Thymus (tissue), 11 donors: ENCODE measurements around the gene CYP26B1. TPM values are rescaled to one million over a fixed set of nuclear protein-coding genes. Genes with fewer than 3 reads are reported as not detected.

Source experiments
- DNase-seq, 9 donors: peaks; one replicate each; pipeline ENCODE4 v3.0.0-alpha.2; 2013; ENCODE audit warnings: low spot score in 9 of 9, low read depth in 6 of 9, missing footprints in 1 of 9
- H3K27ac ChIP-seq, 2 donors: one replicate each; pipeline ENCODE4 v1.5.1; 2013; ENCODE audit warnings: control low read depth in 1 of 2, low read depth in 1 of 2, low read length in 1 of 2, mild to moderate bottlenecking in 1 of 2, moderate library complexity in 1 of 2
- H3K27me3 ChIP-seq, 2 donors: one replicate each; pipeline ENCODE4 v1.5.1; 2013; ENCODE audit warnings: low read length in 1 of 2; ENCODE audit not compliant: control insufficient read depth in 2 of 2, insufficient read depth in 1 of 2
- H3K36me3 ChIP-seq, 2 donors: one replicate each; pipeline ENCODE4 v1.5.1; 2013; ENCODE audit warnings: low read length in 1 of 2, mild to moderate bottlenecking in 1 of 2, moderate library complexity in 1 of 2; ENCODE audit not compliant: control insufficient read depth in 2 of 2, insufficient read depth in 2 of 2
- H3K4me1 ChIP-seq, 2 donors: one replicate each; pipeline ENCODE4 v1.5.1; 2013; ENCODE audit warnings: low read length in 2 of 2; ENCODE audit not compliant: control insufficient read depth in 2 of 2, insufficient read depth in 2 of 2
- H3K4me3 ChIP-seq, 2 donors: one replicate each; pipeline ENCODE4 v1.5.1; 2013; ENCODE audit warnings: low read length in 2 of 2, control low read depth in 1 of 2, mild to moderate bottlenecking in 1 of 2
- H3K9me3 ChIP-seq, 2 donors: one replicate each; pipeline ENCODE4 v1.5.1; 2013; ENCODE audit warnings: low read length in 1 of 2, mild to moderate bottlenecking in 1 of 2; ENCODE audit not compliant: control insufficient read depth in 2 of 2, insufficient read depth in 1 of 2
- WGBS: extraction: QIAGEN DNeasy Blood & Tissue Kit; methylation state at CpG from one replicate; pipeline ENCODE4 v1.1.7; 2013; 5-methylcytosine and 5-hydroxymethylcytosine counted together
- polyA plus RNA-seq: library from polyadenylated mRNA; stranded (reverse); fragments of 200-250 nt; gene quantifications from one replicate; pipeline ENCODE4 v1.2.3, GENCODE V29; 2013
- total RNA-seq: library from RNA; stranded (reverse); fragments of 120-200 nt; gene quantifications from one replicate; pipeline ENCODE4 v1.2.4, GENCODE V29; 2013
- donor health status: healthy.

The CYP26B1 gene
- total and polyA plus RNA-seq, 2 donors = 5.6 to 10.3 TPM

DNA sequence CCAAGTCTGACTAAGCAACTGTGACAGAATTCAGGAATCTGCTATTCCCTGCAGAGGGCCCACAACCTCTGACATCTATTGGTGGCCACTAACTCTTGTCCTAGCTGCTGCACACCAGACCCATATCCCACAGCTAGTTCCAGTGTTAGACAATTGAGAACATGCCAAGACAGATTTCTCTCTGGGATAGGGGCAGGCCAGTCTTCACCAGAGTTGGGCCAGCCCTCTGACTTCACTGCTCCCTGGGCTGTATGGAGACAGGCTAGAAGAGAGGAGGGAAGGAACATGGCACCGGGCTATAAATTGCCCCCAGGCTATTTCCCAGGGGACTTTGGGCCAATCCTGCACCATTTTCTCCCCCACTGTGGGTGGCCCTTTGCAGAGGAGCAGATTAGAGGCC lies 32.7 kb upstream of the CYP26B1 start:
- H3K27me3 ChIP-seq = no peaks in the 10 kb centered on the region
- no peak overlapping the region for H3K27ac ChIP-seq
- no peaks in the 10 kb centered on the region for H3K36me3 ChIP-seq
- H3K4me3 ChIP-seq = no peak overlapping the region
- H3K4me1 ChIP-seq = no peaks in the 10 kb centered on the region
- 91% methylated on average over 1 of the region's 1 CpG for WGBS
- H3K9me3 ChIP-seq = no peaks in the 10 kb centered on the region
- no peak for DNase-seq

GRCh38 chr2:72178551-72178950 lies 30.9 kb upstream of the CYP26B1 start:
- 97% methylated on average over 2 of the region's 2 CpGs for WGBS
- Histone ChIP-seq H3K4me3 (no peak overlapping the region), H3K4me1 (no peaks in the 10 kb centered on the region), H3K27ac (no peak overlapping the region), H3K9me3 (no peaks in the 10 kb centered on the region), H3K36me3 (no peaks in the 10 kb centered on the region), H3K27me3 (no peaks in the 10 kb centered on the region)
- DNase-seq = no peak

DNA sequence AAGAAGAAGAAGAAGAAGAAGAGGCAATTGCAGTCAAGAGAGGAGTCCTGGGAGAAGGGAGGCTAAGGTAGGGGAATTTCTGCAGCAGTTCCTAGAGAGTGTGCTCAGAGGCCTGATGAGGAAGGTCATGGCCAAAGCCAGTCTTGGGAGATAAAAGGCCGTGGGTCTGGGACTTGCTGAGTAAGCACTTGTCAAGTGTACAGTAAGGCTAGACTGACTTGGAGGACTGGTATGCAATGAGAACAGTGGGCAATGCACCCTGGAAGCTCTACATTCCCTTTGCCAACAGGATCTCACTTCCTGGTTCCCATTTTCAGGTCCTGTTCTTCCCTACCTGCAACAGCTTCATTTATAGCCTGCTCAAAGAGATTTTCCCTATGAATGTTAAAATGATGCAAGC lies 28.6 kb upstream of the CYP26B1 start:
- H3K4me3 ChIP-seq = no peak overlapping the region
- H3K27me3 ChIP-seq = no peaks in the 10 kb centered on the region
- no peaks in the 10 kb centered on the region for H3K9me3 ChIP-seq
- no peak overlapping the region for H3K27ac ChIP-seq
- no peaks in the 10 kb centered on the region for H3K4me1 ChIP-seq
- no peaks in the 10 kb centered on the region for H3K36me3 ChIP-seq
- 93% methylated on average over 1 of the region's 1 CpG for WGBS
- no peak for DNase-seq

DNA sequence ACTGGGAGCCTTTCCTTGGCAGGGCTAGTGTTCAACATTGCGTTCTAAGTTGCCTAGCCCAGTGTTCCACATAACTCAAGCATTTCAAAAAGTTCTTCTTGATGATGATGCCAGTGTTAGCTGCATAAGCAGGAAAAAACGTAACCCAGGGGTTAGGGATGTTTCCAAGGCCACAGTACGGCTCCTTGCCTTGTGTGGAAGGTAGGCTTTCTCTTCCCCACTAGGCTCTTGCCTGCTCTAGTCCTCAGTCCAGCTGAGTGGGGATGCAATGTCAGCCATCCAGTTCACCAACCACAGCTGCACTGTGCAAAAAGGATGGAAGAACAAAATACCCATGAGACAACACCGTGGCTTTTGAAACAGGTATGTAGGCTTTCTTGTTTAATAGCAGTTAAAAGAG lies 28.0 kb upstream of the CYP26B1 start:
- 93% methylated on average over 4 of the region's 4 CpGs for WGBS
- H3K4me1 ChIP-seq = no peaks in the 10 kb centered on the region
- H3K36me3 ChIP-seq = no peaks in the 10 kb centered on the region
- no peaks in the 10 kb centered on the region for H3K9me3 ChIP-seq
- no peaks in the 10 kb centered on the region for H3K27me3 ChIP-seq
- no peak overlapping the region for H3K4me3 ChIP-seq
- H3K27ac ChIP-seq = no peak overlapping the region
- no peak for DNase-seq

DNA sequence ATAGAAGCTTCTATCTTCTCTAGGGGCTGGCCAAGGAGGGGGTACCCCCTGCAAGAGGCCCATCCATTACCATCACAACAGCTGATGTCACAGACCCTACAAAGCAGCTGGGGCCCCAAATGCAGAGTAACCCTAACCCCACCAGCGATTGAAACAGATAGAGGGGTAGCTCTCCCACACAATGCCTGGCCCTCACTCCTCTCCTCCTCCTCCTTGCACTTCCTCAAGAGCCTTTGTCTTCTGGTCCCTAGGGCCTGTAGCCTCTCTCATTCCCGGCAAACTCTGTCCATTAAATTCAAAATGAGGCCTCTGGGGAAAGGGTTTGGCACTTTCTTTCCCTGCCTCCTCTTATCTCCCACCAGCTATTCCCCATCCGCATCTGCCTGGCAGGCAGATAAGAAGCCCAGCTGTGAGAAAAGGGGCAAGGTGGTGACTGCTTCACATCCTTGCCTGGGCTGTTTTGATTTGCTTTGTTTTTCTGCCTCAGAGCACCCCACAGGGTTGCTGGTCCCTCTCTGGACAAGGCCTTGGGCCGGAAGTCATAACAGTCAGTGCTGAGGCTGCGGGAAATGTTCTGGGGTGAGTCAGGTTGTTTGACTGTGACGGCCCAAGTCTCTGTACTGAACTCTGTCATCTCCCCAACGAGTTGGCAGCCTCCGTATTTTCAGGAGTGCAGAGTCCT lies 26.1 kb upstream of the CYP26B1 start:
- Histone ChIP-seq H3K4me3 (no peak overlapping the region), H3K27ac (no peak overlapping the region), H3K36me3 (no peaks in the 10 kb centered on the region), H3K4me1 (no peaks in the 10 kb centered on the region), H3K27me3 (no peaks in the 10 kb centered on the region), H3K9me3 (no peaks in the 10 kb centered on the region)
- no peak for DNase-seq
- WGBS = 81% methylated on average over 8 of the region's 8 CpGs

GRCh38 chr2:72172478-72172877 lies 24.8 kb upstream of the CYP26B1 start:
- Histone ChIP-seq H3K27me3 (no peaks in the 10 kb centered on the region), H3K9me3 (no peaks in the 10 kb centered on the region), H3K27ac (no peak overlapping the region), H3K36me3 (no peaks in the 10 kb centered on the region), H3K4me3 (no peak overlapping the region), H3K4me1 (no peaks in the 10 kb centered on the region)
- WGBS = 94% methylated on average over 2 of the region's 2 CpGs
- no peak for DNase-seq

GRCh38 chr2:72166279-72166678 lies 18.6 kb upstream of the CYP26B1 start:
- no peak overlapping the region for H3K27ac ChIP-seq
- H3K36me3 ChIP-seq = no peaks in the 10 kb centered on the region
- H3K9me3 ChIP-seq = no peaks in the 10 kb centered on the region
- no peak overlapping the region for H3K4me3 ChIP-seq
- 95% methylated on average over 3 of the region's 3 CpGs for WGBS
- H3K27me3 ChIP-seq = peaks cover 0 to 2% of the 10 kb centered on the region in 2 donors
- no peaks in the 10 kb centered on the region for H3K4me1 ChIP-seq
- no peak for DNase-seq

GRCh38 chr2:72165792-72166191 lies 18.1 kb upstream of the CYP26B1 start:
- Histone ChIP-seq H3K4me1 (no peaks in the 10 kb centered on the region), H3K4me3 (no peak overlapping the region), H3K27me3 (peaks cover 0 to 2% of the 10 kb centered on the region in 2 donors), H3K36me3 (no peaks in the 10 kb centered on the region), H3K27ac (no peak overlapping the region), H3K9me3 (no peaks in the 10 kb centered on the region)
- DNase-seq = no peak
- 89% methylated on average over 3 of the region's 3 CpGs for WGBS

- Histone ChIP-seq H3K27me3 (peaks cover 0 to 2% of the 10 kb centered on the region in 2 donors), H3K9me3 (no peaks in the 10 kb centered on the region), H3K27ac (no peak overlapping the region), H3K4me1 (no peaks in the 10 kb centered on the region), H3K36me3 (no peaks in the 10 kb centered on the region), H3K4me3 (no peak overlapping the region)
- WGBS = 93% methylated on average over 5 of the region's 5 CpGs
- no peak for DNase-seq
These were observed 14.9 kb upstream of the CYP26B1 start for GRCh38 chr2:72162574-72162973.
